Parietal lobe (tissue), 1 donor: Measurements from ENCODE around the gene EBLN1. TPM values are rescaled to one million over a fixed set of nuclear protein-coding genes. Genes with fewer than 3 reads are reported as not detected.

ENCODE experiments used
- total RNA-seq: library from RNA; depleted of rRNA; stranded (reverse); fragments of >200 nt; gene quantifications from one replicate; pipeline ENCODE4 v1.2.3, GENCODE V29; 2014

Gene EBLN1
- total RNA-seq = not detected

GRCh38 chr10:22217842-22218241 lies at the start of gene EBLN1:
TSS of gene EBLN1 (minus strand) at chr10:22218015. CDS start at chr10:22209983, 8,032 bp downstream.

Other genes with a start within 250 kb of the EBLN1 start
- 43.2 TPM for gene DNAJC1, start 214.3 kb downstream of the EBLN1 start, total RNA-seq
- 52.3 TPM for gene COMMD3, start 98.4 kb upstream of the EBLN1 start, total RNA-seq
- 151 TPM for gene BMI1, start 103.1 kb upstream of the EBLN1 start, total RNA-seq
- gene SPAG6, start 127.5 kb upstream of the EBLN1 start, total RNA-seq = 0.94 TPM